ENCODE results near the gene METTL25.
"Not testable (repeated sequence)": the region's sequence is repeated elsewhere in the genome, so short reads cannot be mapped to it uniquely, and the experiment has no call there.

The METTL25 gene, protein sequence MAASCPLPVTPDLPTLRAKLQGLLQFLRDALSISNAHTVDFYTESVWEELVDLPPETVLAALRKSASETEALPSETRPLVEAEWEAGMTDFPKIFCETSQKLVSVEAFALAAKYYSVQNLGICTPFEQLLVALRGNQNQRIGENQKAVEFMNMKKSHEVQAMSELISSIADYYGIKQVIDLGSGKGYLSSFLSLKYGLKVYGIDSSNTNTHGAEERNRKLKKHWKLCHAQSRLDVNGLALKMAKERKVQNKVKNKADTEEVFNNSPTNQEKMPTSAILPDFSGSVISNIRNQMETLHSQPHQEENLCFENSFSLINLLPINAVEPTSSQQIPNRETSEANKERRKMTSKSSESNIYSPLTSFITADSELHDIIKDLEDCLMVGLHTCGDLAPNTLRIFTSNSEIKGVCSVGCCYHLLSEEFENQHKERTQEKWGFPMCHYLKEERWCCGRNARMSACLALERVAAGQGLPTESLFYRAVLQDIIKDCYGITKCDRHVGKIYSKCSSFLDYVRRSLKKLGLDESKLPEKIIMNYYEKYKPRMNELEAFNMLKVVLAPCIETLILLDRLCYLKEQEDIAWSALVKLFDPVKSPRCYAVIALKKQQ

DNA sequence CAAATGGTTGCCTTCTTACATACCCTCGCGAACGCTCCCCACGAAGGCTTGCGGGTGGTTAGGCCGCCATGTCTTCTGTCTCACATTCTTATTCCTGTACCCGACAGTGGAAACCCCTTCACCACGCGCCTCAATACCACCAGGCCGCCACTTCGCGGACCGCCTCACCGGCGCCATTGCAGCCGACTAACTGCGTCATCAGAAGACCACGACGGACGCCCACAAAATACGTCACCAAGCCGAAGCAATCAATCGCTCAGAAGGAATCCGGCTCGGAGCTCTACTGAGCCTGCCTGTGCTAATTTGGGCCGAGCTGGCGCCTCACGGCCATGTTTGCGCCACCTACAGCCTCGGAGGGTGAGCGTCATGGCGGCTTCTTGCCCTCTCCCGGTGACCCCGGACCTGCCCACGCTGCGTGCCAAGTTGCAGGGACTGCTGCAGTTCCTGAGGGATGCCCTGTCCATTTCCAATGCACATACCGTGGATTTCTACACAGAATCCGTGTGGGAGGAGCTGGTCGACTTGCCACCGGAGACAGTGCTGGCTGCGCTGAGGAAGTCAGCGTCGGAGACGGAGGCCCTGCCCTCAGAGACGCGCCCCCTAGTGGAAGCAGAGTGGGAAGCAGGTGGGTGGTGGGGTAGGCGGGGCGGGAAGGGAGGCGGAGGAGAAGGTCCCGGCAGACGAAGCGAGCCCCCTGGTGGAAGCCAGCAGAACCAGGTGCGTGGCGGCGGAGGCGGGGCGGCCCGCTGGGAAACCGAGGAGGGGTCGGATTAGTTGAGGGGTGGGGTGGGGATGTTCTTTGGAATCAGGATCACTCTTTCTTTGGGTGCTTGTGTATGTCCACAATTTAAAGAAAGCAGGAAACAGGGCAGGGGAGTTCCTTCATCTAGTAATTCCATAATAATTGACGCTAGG lies at the start of gene METTL25, which contains the start of gene CCDC59:
Gene METTL25, plus strand, starts transcription at position 330 of the 915 bp plus-strand sequence. Its CDS starts 37 bp downstream, at position 367.
Gene CCDC59, minus strand, starts transcription at position 188 of the 915 bp plus-strand sequence. Its CDS starts 11 bp downstream, at position 177.
- peak; percentile 97 for DNase-seq

DNA sequence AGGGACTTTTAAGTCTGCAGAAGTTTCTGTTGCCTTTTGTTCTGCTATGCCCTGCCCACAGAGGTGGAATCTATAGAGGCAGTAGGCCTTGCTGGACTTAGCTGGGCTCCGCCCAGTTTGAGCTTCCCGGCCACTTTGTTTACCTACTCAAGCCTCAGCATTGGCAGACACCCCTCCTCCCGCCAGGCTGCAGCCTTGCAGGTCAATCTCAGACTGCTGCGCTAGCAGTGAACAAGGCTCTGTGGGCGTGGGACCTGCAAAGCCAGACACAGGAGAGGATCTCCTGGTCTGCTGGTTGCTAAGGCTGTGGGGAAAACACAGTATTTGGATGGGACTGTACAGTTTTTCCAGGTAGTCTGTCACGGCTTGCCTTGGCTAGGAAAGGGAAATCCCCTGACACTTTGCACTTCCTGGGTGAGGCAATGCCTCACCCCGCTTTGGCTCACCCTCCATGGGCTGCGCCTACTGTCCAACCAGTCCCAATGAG lies 43.9 kb upstream of the METTL25 start:
- no peak for DNase-seq

DNA sequence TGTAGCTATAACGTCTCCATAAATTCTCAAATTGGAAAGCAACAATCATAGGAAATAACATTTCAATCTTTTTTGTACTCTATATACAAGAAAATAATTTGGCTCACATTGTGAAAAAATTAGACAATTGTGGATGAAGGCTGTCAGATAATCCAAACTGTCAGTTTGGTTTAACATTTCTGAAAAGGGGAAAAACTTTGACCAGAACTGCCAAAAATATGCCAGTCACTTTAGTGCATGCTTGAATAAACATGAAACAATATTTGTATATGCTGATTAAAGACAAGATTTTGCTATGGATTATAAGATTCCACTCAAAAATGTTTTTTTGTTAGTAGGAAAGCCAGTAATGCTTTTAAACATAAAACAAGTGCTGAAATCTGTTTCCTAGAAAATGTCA lies 39.1 kb upstream of the METTL25 start:
- no peak for DNase-seq

DNA sequence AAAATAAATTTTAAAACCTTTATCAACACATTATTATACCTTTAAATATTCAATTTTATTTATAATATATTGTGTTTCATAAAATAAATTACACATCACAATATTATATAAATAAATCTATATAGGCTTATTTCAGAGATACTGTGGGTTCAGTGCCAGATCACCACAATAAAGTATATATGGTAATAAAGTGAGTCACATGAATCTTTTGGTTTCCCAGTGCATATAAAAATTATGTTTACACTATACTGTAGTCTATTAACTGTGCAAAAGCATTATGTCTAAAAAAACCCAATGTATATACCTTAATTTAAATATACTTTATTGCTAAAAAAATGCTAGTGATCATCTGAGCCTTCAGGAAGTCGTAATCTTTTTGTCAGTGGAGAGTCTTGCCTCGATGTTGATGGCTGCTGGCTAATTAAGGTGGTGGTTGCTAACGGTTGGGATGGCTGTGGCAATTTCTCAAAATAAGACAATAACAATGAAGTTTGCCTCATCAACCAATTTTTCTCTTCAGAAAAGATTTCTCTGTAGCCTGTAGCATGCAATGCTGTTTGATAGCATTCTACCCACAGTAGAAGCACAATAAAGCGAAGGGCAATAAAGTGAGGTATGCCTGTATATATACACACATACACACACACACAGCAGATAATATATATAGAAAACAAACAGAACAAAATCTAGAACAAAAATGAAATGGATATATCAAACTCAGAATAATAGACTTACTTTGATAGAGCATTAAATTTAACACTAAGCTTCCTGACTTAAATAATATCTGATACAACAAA lies 32.6 kb upstream of the METTL25 start:
- DNase-seq: no peak

DNA sequence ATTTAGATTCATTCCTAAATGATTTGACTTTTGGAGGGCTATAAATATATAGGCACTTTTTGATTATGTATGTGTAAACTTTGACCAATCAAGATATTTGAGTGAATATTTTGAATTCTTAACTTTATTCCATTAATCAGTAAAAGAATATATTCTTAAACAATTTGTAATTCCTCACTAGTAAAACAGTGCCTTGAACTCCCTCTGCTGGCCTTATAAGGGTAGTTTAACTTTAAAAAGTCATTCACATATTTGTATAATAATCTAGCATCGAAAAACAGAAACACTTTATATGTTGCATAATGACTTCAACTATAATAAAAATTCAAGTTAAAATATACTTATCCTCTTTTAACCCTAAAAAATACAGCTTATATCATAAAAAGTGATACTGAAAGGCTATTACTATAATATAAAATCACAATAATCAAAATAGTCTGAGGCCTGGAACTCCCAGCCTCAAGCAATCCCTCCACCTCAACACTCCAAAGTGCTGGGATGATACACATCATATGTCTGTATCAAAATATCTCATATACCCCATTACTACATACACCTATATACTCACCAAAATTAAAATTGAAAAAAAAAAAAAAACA lies 31.3 kb upstream of the METTL25 start:
- DNase-seq: no peak

DNA sequence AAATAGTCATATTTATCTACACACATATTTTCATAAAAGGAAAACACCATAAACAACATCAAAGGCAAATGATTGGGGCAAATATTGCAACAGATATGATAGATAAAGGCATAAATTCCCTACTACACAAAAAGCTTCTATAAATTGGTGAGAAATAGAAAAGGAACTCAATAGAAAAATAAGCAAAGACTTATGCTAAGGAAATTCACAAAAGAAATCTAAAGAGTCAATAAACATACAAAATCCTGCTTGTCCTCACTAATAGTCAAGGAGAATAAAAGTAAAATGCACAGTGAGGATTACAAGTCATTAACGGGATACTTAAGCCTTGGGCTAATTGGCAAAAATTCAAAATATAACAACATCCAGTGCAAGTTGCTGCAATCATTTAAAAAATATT lies 30.5 kb upstream of the METTL25 start:
- no peak for DNase-seq

DNA sequence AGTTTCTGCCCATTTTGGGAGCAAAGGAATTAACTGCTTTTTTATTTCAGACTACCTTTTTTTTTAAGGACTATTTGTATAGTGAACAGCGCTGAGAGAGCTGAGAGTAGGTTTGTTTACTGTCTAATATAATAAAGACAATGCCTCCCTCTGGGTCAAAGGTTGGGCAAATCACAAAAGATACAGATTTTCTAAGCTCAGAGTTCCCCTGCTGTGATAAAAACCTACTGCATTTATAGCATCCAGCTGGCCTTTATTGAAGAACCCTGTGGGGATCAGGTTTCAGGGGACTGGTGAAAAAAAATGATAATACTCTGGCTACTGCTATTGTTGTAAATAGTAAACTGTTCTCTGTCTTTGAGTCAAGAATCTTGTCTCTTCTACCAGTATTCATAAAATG lies 28.8 kb upstream of the METTL25 start:
- no peak for DNase-seq

DNA sequence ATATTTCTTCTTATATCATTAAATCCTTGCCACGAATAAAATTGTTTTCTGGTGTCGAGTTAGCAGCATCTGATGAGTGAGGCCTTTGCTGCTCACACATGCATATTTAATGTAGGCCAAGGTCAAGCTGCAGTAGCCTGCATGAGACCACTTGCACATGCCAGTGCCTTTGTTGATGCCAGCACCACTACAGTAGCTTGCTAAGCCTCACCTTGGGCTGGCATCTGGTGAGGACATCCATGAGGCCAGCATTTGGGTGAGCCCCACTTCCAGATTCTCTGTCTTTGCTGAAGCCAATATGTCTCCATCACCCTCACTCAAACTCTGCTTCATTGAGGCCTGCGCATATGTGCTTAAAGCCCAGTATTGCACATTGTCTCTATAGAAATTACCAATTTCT lies 8.2 kb upstream of the METTL25 start:
- DNase-seq: no peak

DNA sequence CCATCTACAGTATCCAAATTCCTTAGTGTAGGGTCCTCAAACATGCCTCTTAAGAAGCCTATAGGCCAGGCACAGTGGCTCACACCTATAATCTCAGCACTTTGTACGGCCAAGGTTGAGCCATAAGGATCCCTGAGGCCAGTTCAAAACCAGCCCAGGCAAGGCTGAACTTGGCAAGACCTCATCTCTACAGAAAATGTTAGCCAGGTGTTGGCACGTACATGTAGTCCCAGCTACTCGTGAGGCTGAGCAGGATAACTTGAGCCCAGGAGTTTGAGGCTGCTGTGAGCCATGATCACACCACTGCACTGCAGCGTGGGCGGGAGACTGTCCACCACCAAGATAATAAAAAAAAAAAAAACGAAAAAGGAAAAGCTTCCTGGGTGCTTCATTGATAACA lies 6.9 kb upstream of the METTL25 start:
- DNase-seq: no peak

DNA sequence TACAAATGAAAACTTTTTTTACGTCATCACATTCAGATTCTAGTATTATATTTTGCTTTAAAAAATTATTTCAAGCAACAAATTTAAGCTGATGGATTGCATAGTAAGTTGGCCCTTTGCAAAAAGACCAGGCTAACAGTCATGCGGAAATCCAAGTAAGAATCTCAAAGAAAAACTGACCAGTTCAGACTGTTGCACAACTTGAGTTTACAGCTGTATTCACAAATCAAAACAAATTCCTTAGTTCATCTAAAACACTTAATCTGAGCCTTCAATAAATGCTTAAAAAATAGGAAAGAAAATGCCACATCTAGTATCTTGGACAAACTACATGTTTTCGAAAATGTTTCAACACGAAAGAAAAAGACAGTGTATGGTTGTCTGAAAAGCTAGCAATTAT lies 989 bp upstream of the METTL25 start:
- DNase-seq: no peak

DNA sequence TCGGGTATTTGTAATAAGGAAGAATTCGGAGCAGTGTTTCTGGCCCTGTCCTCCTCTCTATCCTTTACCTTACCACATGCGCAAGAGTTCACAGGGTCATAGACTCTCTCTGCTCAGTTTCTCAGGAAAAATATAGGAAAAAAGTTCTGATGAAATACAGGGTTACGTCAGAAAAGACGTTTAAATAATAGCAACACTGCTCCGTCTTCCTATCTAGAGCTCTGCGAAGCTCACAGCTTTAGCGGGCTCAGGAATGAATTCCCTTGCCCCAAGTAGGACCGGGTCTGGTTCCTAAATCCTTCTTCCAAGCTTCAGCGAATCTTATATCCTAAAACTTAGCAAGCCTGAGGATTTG lies 507 bp upstream of the METTL25 start:
- DNase-seq: no peak

DNA sequence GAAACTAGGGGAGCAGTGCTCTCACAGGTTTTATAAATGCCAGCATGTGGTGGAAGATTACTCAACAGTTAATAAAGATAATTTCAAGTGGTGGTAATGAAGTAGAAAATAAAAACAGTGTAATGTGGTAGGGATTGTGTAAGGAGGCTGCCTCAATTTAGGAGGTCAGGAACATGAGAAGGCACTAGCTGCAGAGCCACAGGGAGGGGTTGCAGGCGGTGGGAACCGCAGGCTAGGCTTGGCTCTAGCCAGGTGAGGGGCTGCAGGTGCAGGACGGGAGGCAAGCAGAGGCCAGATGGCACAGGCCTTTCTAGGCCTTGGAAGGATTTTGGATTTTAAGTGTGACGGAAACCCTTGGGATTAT lies 768 bp downstream of the METTL25 start:
- DNase-seq: no peak

DNA sequence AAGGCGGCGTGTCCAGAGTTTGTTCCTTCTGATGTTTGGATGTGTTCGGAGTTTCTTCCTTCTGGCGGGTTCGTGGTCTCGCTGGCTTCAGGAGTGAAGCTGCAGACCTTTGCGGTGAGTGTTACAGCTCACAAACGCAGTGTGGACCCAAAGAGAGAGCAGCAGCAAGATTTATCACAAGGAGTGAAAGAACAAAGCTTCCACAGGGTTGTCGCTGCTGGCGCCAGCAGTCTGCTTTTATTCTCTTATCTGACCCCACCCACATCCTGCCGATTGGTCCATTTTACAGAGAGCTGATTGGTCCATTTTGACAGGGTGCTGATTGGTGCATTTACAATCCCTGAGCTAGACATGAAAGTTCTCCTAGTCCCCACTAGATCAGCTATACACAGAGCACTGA lies 2.5 kb downstream of the METTL25 start:
- not testable (repeated sequence) for DNase-seq

DNA sequence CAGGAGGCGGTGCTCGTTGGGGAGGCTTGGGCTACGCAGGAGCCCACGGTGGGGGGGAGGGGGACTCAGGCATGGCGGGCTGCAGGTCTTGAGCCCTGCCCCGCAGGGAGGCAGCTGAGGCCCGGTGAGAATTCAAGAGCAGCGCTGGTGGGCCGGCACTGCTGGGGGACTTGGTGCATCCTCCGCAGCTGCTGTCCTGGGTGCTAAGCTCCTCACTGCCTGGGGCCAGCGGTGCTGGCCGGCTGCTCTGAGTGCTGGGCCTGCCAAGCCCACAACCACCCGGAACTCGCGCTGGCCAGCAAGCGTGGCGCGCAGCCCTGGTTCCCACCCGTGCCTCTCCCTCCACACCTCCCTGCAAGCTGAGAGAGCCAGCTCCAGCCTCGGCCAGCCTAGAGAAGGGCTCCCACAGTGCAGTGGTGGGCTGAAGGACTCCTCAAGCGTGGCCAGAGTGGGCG lies 3.2 kb downstream of the METTL25 start:
- no peak for DNase-seq

DNA sequence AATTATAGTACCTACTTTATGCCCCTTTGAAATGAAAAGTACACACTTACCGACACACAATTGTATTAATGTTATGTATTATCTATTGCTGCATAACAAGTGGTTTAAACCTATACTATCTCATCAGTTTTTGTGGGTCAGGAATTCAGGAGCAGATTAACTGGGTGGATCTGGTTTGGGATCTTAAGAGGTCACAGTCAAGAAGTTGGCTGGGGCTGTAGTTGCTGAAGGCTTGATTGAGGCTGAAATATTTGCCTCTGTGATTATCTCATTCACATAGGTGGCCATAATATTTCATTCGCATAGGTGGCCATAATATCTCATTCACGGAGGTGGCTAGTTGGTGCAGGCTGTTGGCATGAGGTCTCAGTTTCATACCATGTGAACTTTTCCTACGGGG lies 5.7 kb downstream of the METTL25 start:
- no peak for DNase-seq

DNA sequence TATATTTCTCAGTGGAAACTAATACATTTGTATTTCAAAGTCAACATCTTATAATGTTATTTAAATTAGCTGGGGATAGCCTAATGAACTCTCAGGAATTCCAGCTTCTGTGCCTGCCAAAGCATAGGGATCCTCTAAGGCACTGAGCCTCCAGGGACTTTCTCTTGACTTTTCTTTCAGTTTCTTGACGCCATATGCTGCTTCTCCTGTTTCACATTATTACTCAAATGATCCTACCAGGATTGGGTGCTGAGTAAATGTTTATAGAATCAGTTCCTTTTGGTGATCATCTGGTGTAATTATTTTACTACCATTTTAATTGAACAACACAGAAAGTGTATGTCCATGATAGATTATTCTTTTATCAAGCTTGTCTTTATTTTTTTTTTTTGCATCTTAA lies 7.9 kb downstream of the METTL25 start:
- DNase-seq: no peak

DNA sequence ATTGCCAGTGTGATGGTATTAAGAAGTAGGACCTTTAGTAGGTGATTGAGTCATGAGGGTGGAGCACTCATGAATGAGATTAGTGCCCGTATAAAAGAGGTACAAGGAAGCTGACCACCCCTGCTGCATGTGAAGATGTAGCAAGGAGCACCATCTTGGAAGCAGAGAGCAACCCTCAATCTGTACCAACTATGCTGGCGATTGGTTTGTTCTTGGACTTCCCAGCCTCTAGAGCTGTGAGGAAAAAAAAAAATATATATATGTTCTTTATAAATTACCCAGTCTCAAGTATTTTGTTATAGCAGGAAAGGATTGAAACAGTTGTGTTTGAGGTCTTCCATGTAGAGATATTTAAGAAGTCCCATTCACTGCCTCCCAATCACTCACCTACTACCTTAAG lies 16.9 kb downstream of the METTL25 start:
- no peak for DNase-seq

DNA sequence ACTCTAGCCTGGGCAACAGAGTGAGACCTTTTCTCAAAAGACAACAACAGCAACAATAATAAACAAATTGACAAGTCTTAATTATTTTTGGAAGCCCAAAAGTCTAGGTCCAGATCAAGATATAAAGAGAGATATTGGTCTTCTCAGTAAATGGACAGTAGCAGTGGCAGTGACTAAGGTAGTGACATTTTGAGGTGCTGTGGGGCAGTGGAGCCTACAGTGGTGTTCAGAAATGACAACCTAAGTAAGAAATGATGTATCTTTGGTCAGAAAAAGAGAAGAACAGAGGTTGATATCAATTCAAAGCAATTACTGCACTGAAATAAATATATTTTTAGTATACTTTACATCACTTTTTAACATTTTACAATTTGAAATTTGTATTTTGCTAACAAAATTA lies 20.7 kb downstream of the METTL25 start:
- DNase-seq: no peak

DNA sequence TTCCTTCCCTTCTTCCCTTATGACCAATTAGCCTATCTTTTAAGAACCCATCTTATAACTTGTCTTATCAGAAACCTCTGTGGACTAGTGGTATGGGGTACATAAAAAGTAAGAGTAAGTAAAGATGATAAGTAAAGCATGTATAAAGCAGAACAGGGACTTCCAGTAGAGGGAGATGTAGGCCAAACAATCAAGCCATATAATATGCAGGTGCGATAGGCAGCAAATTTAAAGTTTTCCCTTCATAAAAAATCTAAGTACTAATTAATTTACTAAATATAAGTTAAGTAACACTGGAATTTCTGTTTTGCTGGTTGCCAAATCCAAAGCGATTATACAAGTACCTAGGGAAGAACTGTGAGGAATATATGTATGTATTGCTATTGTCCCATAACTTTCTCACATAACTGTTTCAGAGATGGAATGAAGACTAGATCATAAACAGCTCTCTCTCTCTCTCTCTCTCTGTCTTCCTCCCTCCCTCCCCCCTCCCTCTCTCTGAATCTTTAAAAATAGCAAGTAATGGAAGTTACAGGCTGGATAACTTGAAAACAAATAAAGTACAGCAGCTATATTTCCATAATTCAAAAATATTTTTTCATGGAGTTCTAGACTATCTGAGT lies 25.7 kb downstream of the METTL25 start:
- DNase-seq: no peak

DNA sequence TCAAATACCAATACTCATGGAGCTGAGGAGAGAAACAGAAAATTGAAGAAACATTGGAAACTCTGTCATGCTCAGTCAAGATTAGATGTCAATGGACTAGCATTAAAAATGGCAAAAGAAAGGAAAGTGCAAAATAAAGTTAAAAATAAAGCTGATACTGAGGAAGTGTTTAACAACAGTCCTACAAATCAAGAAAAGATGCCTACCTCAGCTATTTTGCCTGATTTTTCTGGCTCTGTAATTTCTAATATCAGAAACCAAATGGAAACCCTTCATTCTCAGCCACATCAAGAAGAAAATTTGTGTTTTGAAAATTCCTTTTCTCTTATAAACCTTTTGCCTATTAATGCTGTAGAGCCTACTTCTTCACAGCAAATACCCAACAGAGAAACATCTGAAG lies 40.5 kb downstream of the METTL25 start:
- no peak for DNase-seq

DNA sequence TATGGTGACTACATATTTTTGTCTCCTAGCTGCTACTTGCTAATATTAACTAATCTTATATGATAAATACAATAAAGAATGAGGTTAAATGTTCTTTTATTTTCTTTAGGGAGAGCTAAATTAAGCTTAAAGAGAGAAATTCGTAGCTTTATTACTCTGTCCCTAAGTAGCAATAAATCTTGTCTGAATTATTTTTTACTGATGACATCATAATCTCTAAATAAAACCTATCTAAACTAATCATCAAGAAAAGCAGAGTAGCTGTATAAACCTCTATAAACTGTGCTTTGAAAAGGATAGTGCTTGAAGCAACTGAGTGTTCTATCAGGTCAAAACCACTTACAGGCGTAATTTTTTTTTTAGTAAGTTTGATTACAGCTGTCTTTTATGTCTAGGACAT lies 42.5 kb downstream of the METTL25 start:
- DNase-seq: no peak

DNA sequence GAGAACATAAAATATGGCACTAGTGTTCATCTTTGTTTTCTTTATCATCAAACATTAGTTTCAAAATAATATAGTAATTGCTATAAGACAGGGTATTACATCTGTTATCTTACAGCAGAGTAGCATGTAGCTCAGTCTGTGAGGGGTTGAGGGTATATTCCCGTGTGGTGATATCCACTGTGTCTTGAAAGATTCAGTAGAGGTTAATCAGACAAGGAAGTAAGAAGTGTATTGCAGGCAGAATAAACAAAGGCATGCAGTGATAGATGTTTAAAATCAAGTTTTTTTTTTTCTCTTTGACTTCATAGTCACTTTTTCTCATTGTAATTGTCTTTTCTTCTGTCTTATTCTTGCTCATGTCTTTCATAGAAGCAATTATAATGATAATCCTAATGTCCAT lies 48.3 kb downstream of the METTL25 start:
- no peak for DNase-seq
